ENCODE measurements around the gene C22orf23. TPM values are rescaled to one million over a fixed set of nuclear protein-coding genes. Genes with fewer than 3 reads are reported as not detected.

The C22orf23 gene
- total and polyA plus RNA-seq, 9 of the 15 experiments (the other 6 are each of a cell fraction or from before 2014, with no cell fraction given): 0.25 to 1.0 (median 0.53) TPM

GRCh38 chr22:37989146-37990045, 36.0 kb upstream of the C22orf23 start:
- 35% methylated on average over 14 of the region's 14 CpGs for WGBS (ENCODE audit: insufficient coverage, low coverage, missing lambda C conversion rate)
- intact Hi-C loops (cut with micrococcal nuclease): no loop called here
- in situ Hi-C loops (cut with MboI): no loop called here
- ATAC-seq (no peak; the same call in 2 of the 3 replicates), FAIRE-seq (no peak), DNase-seq (ENCODE audit: extremely low read depth in 1 of 4, low spot score in 3 of 4) (no peak)
- no peak overlapping the region for H3K4me3 ChIP-seq
- H3K9ac ChIP-seq (ENCODE audit: insufficient read depth in 1 of 2, low read depth in 2 of 2, low read length in 2 of 2): no peak overlapping the region
- no peaks in the 10 kb centered on the region for H3K27me3 ChIP-seq (ENCODE audit: control insufficient read depth in 2 of 2, insufficient read depth in 2 of 2, low read length in 2 of 2)
- no peak overlapping the region for H3K27ac ChIP-seq (ENCODE audit: extremely low read depth, low read depth, low read length)
- H3K4me2 ChIP-seq (ENCODE audit: insufficient read depth, low read length): no peak overlapping the region
- no TSS peak for BruUV-seq (replicated peaks)
- no peaks in the 10 kb centered on the region for H3K9me1 ChIP-seq (ENCODE audit: control insufficient read depth, insufficient read depth, low read length)
- no peaks in the 10 kb centered on the region for H4K20me1 ChIP-seq (replicated peaks; ENCODE audit: control insufficient read depth, insufficient read depth, low read length)
- ChIA-PET POLR2A (interaction anchor here (1.0 kb wide), 1 partner anchor 23 kb away, joined by 6 read pairs; no protein-coding TSS in a partner anchor), CTCF (ENCODE audit: low intra/inter-chr PET ratio) (no interaction called here)
- H3K9me3 ChIP-seq (replicated peaks; ENCODE audit: control insufficient read depth, insufficient read depth, low read depth, low read length): no peaks in the 10 kb centered on the region
- no peaks in the 10 kb centered on the region for H3K36me3 ChIP-seq (ENCODE audit: control insufficient read depth, insufficient read depth, low read length)
- H2AFZ ChIP-seq (ENCODE audit: low read depth, low read length): no peak overlapping the region
- peaks cover 0 to 6% of the 10 kb centered on the region in 2 experiments; a peak in 3 of 5 replicates for H3K4me1 ChIP-seq (replicated peaks in 1 of 2; ENCODE audit: control insufficient read depth in 2 of 2, insufficient read depth in 2 of 2, low read length in 2 of 2)
- H3K79me2 ChIP-seq (ENCODE audit: control insufficient read depth, insufficient read depth, low read length): no peaks in the 10 kb centered on the region
- TF ChIP-seq RBBP5 (IDR thresholded peaks at IDR 0.05; ENCODE audit: borderline replicate concordance, insufficient read depth, low read length, poor library complexity, severe bottlenecking) (no peak), TEAD4 (IDR thresholded peaks at IDR 0.05; ENCODE audit: low read length) (no peak), TEAD4 (CRISPR knock-in tag; IDR thresholded peaks at IDR 0.05; ENCODE audit: borderline replicate concordance) (no peak), ZNF561 (CRISPR knock-in tag; conservative IDR thresholded peaks at IDR 0.05) (no peak), ARID3A (IDR thresholded peaks at IDR 0.05; ENCODE audit: borderline replicate concordance, low read depth, low read length) (no peak), BCOR (IDR thresholded peaks at IDR 0.05) (no peak), ZNF785 (CRISPR knock-in tag; IDR thresholded peaks at IDR 0.05) (no peak), ZNF274 (IDR thresholded peaks at IDR 0.05; ENCODE audit: borderline replicate concordance, low read depth, low read length) (no peak), ZNF384 (IDR thresholded peaks at IDR 0.05; ENCODE audit: low read depth, low read length) (no peak), TFAM (CRISPR knock-in tag; conservative IDR thresholded peaks at IDR 0.05) (no peak), ZNF184 (CRISPR knock-in tag; IDR thresholded peaks at IDR 0.05) (no peak), PCBP1 (IDR thresholded peaks at IDR 0.05; ENCODE audit: low read depth, low read length, poor library complexity, severe bottlenecking) (no peak), MBD2 (IDR thresholded peaks at IDR 0.05; ENCODE audit: borderline replicate concordance, low read depth) (no peak), SMARCA5 (IDR thresholded peaks at IDR 0.05) (no peak), ZNF3 (CRISPR knock-in tag; IDR thresholded peaks at IDR 0.05) (no peak), LEF1 (IDR thresholded peaks at IDR 0.05) (no peak)
- TF ChIP-seq, protein P1, sequence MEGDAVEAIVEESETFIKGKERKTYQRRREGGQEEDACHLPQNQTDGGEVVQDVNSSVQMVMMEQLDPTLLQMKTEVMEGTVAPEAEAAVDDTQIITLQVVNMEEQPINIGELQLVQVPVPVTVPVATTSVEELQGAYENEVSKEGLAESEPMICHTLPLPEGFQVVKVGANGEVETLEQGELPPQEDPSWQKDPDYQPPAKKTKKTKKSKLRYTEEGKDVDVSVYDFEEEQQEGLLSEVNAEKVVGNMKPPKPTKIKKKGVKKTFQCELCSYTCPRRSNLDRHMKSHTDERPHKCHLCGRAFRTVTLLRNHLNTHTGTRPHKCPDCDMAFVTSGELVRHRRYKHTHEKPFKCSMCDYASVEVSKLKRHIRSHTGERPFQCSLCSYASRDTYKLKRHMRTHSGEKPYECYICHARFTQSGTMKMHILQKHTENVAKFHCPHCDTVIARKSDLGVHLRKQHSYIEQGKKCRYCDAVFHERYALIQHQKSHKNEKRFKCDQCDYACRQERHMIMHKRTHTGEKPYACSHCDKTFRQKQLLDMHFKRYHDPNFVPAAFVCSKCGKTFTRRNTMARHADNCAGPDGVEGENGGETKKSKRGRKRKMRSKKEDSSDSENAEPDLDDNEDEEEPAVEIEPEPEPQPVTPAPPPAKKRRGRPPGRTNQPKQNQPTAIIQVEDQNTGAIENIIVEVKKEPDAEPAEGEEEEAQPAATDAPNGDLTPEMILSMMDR (IDR thresholded peaks at IDR 0.05 in 2 of 3, conservative IDR thresholded peaks at IDR 0.05 in 1 of 3; ENCODE audit: insufficient read depth in 2 of 3, low read depth in 1 of 3, low read length in 3 of 3): no peak
- TF ChIP-seq, protein P2, sequence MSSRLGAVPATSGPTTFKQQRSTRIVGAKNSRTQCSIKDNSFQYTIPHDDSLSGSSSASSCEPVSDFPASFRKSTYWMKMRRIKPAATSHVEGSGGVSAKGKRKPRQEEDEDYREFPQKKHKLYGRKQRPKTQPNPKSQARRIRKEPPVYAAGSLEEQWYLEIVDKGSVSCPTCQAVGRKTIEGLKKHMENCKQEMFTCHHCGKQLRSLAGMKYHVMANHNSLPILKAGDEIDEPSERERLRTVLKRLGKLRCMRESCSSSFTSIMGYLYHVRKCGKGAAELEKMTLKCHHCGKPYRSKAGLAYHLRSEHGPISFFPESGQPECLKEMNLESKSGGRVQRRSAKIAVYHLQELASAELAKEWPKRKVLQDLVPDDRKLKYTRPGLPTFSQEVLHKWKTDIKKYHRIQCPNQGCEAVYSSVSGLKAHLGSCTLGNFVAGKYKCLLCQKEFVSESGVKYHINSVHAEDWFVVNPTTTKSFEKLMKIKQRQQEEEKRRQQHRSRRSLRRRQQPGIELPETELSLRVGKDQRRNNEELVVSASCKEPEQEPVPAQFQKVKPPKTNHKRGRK (tag; IDR thresholded peaks at IDR 0.05): no peak

Measured in K562 (cell line).